Pancreas (tissue), 10 donors: ENCODE measurements around the gene GALR1. TPM values are rescaled to one million over a fixed set of nuclear protein-coding genes. Genes with fewer than 3 reads are reported as not detected.

Source experiments
- ATAC-seq, 4 donors: fragments of 200-7000 bp; cut with Tn5 transposase; one replicate each; pipeline versions ENCODE4 v1.8.0 to v1.9.1; 2020; ENCODE audit warnings: mild to moderate bottlenecking in 4 of 4, moderate library complexity in 4 of 4
- DNase-seq, 6 donors: peaks; one replicate each; pipeline ENCODE4 v3.0.0-alpha.2; 2020
- FAIRE-seq: peaks from 2 replicates; lab custom pipeline; 2012; peaks lifted over from hg19 to GRCh38; lab: Jason Lieb, UNC
- H3K27ac ChIP-seq, 4 donors: fragments of 200-600 bp; sonication (generic); 1 replicate in 3 of 4; 2 replicates in 1 of 4; pipeline versions ENCODE4 v1.5.0 to v1.8.0; 2020
- H3K27me3 ChIP-seq, 4 donors: fragments of 200-600 bp; one replicate each; pipeline ENCODE4 v1.8.0; 2021
- H3K36me3 ChIP-seq, 3 donors: fragments of 200-600 bp; sonication (generic) in 1 of 3; one replicate each; pipeline versions ENCODE4 v1.5.0 to v1.8.0; 2020 to 2021
- H3K4me1 ChIP-seq, 3 donors: fragments of 200-600 bp; one replicate each; pipeline ENCODE4 v1.8.0; 2021
- H3K4me3 ChIP-seq, 4 donors: fragments of 200-600 bp; sonication (generic) in 2 of 4; one replicate each; pipeline versions ENCODE4 v1.5.0 to v1.8.0; 2020 to 2021
- H3K9me3 ChIP-seq, 4 donors: fragments of 200-600 bp; one replicate each; pipeline ENCODE4 v1.8.0; 2021
- WGBS, 2 donors: extraction: QIAGEN DNeasy Blood & Tissue Kit; methylation state at CpG; one replicate each; pipeline ENCODE4 v1.1.7; 2013; 5-methylcytosine and 5-hydroxymethylcytosine counted together
- intact Hi-C, 3 donors: fragments of 100-400 bp; cut with DNase I; formaldehyde crosslinking; loops; one replicate each; pipeline versions ENCODE4 v1.11.1 to v1.14.2; 2022
- polyA plus RNA-seq, 2 donors: library from polyadenylated mRNA; stranded (reverse); fragments of 200-250 nt; gene quantifications; one replicate each; pipeline ENCODE4 v1.2.3, GENCODE V29; 2013
- total RNA-seq, 6 donors: library from RNA; stranded (reverse); fragmentation: NEBNext Ultra II Directional in 4 of 6; extraction: Animal tissue kit (Norgen Biotek cat#: 25700) in 4 of 6; gene quantifications; one replicate each; pipeline versions ENCODE4 v1.2.1 to v1.2.4, GENCODE V29; 2021 to 2023
- TF ChIP-seq, protein P1 (sequence below), 4 donors: fragments of 200-600 bp; sonication (generic) in 3 of 4; IDR thresholded peaks; one replicate each; pipeline versions ENCODE4 v1.5.0 to v1.8.0; 2021; ENCODE audit warnings: antibody characterized with exemption in 4 of 4
- donor health status: healthy with polysubstance abuse.
- donor health status: DM: no; HTN: no; CAD: no; lungs with moderate emphysema.
- donor health status: DM: no; HTN: no; CAD: no.
- donor health status: control.
- donor health status: control.
- donor health status: Bipolar disorder and iron deficiency.
- donor health status: DM: yes; HTN: yes; CAD: no.
- donor health status: DM: no; HTN: no; CAD: no.
- donor health status: DM: no; HTN: no; CAD: no.
- donor health status: DM: yes; HTN: yes; CAD: no.

GALR1 gene
- total and polyA plus RNA-seq, 8 donors, result under 0.01 to 0.16 (median 0.04) TPM; not detected in 2

DNA sequence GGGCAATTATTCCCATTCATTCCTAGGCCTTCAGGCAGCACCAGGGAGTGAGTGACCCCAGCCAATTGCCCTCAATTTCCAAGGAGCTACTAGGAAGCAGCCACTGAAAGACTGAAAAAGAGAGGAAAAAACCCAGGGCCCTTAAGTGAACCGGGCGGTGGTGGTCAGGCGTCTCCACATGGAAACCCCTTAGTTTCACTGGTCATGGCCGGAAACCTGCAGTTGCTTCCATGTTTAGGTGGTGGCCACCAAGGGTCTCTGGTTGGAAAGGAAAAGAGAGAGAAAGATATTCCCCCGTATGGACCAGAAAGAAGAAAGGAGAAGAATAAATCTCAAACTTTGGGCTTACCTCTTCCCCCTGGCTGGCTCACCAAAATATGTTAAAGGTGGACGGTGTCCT, 64.9 kb downstream of the GALR1 start:
- H3K27me3 ChIP-seq, result no peaks in the 10 kb centered on the region
- intact Hi-C loops, result no loop called here
- H3K4me1 ChIP-seq, result no peaks in the 10 kb centered on the region
- no peak for FAIRE-seq
- WGBS, 2 donors, result 93 to 96% methylated on average over 6 of the region's 6 CpGs
- TF ChIP-seq, protein P1, sequence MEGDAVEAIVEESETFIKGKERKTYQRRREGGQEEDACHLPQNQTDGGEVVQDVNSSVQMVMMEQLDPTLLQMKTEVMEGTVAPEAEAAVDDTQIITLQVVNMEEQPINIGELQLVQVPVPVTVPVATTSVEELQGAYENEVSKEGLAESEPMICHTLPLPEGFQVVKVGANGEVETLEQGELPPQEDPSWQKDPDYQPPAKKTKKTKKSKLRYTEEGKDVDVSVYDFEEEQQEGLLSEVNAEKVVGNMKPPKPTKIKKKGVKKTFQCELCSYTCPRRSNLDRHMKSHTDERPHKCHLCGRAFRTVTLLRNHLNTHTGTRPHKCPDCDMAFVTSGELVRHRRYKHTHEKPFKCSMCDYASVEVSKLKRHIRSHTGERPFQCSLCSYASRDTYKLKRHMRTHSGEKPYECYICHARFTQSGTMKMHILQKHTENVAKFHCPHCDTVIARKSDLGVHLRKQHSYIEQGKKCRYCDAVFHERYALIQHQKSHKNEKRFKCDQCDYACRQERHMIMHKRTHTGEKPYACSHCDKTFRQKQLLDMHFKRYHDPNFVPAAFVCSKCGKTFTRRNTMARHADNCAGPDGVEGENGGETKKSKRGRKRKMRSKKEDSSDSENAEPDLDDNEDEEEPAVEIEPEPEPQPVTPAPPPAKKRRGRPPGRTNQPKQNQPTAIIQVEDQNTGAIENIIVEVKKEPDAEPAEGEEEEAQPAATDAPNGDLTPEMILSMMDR (IDR thresholded peaks at IDR 0.05), result no peak
- ATAC-seq, result no peak
- H3K27ac ChIP-seq, result no peak overlapping the region
- H3K4me3 ChIP-seq, result no peak overlapping the region
- H3K9me3 ChIP-seq, result no peaks in the 10 kb centered on the region
- H3K36me3 ChIP-seq, result no peaks in the 10 kb centered on the region
- DNase-seq, result no peak

- Histone ChIP-seq H3K27ac (no peak overlapping the region), H3K9me3 (no peaks in the 10 kb centered on the region), H3K4me3 (no peak overlapping the region), H3K4me1 (no peaks in the 10 kb centered on the region), H3K36me3 (no peaks in the 10 kb centered on the region), H3K27me3 (no peaks in the 10 kb centered on the region)
- TF ChIP-seq, protein P1 (IDR thresholded peaks at IDR 0.05), result no peak
- FAIRE-seq, result no peak
- DNase-seq, result no peak
- no peak for ATAC-seq
- 87 to 90% methylated on average over 10 of the region's 10 CpGs for WGBS, 2 donors
- intact Hi-C loops, result no loop called here
Observed at GRCh38 chr18:77314952-77315351, 65.3 kb downstream of the GALR1 start.

DNA sequence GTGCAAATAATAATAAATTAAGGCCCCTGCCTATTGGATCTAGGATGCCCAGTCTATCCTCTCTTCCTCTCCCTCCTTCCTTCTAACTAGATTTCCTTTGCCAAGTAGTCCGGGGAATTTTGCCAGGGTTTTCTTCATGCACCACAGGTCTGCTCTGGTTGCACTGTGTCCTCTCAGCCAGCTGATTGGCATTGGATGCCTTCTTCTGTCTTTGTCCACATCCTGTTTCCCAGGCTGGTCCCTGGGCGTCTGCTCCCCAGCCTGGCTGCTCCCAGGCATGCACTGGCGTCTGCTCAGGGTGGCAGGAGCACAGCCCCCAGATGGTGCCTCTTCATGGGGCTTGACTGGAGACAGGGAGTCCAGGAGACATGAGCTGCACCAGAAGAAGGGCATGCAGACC, 66.4 kb downstream of the GALR1 start:
- H3K27me3 ChIP-seq, result no peaks in the 10 kb centered on the region
- H3K4me1 ChIP-seq, result peaks cover 0 to 3% (median 2%) of the 10 kb centered on the region in 3 donors
- H3K36me3 ChIP-seq, result no peaks in the 10 kb centered on the region
- TF ChIP-seq, protein P1 (IDR thresholded peaks at IDR 0.05), result no peak
- ATAC-seq (no peak), FAIRE-seq (no peak), DNase-seq (no peak)
- 69 to 72% methylated on average over 3 of the region's 3 CpGs for WGBS, 2 donors
- no peaks in the 10 kb centered on the region for H3K9me3 ChIP-seq
- no peak overlapping the region for H3K4me3 ChIP-seq
- intact Hi-C loops, result no loop called here
- no peak overlapping the region for H3K27ac ChIP-seq

DNA sequence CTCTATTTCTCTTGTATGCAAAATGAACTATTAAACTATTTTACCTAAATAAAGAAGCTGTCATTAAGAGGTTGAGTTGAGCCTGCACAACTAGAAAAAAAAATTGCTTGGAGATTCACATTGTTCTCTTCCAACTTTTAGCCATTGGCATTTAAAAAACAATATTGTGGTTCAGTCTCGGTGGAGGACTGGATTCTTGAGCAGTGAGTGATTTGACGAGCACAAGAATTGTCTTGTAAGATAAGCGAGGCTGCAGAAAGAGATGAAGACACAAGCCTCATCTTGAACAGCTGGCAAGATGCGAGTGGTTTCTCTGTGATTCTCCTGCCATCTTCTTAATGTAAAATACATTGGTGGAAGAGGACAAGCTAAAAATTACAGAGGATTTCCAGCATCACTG, 67.0 kb downstream of the GALR1 start:
- ATAC-seq (no peak), DNase-seq (no peak), FAIRE-seq (no peak)
- WGBS, 2 donors, result 82 to 89% methylated on average over 4 of the region's 4 CpGs
- no peaks in the 10 kb centered on the region for H3K9me3 ChIP-seq
- intact Hi-C loops, result no loop called here
- no peaks in the 10 kb centered on the region for H3K36me3 ChIP-seq
- H3K27me3 ChIP-seq, result no peaks in the 10 kb centered on the region
- H3K27ac ChIP-seq, result no peak overlapping the region
- H3K4me3 ChIP-seq, result no peak overlapping the region
- H3K4me1 ChIP-seq, result peaks cover under 1 to 8% (median 7%) of the 10 kb centered on the region in 3 donors
- TF ChIP-seq, protein P1 (IDR thresholded peaks at IDR 0.05), result no peak

- Histone ChIP-seq H3K36me3 (no peaks in the 10 kb centered on the region), H3K4me3 (no peak overlapping the region), H3K4me1 (peaks cover 8 to 13% (median 12%) of the 10 kb centered on the region in 3 donors), H3K27ac (no peak overlapping the region), H3K27me3 (no peaks in the 10 kb centered on the region), H3K9me3 (no peaks in the 10 kb centered on the region)
- 35 to 52% methylated on average over 5 of the region's 5 CpGs for WGBS, 2 donors
- intact Hi-C loops, result no loop called here
- peak; percentile 98 for FAIRE-seq
- TF ChIP-seq, protein P1 (IDR thresholded peaks at IDR 0.05), result no peak
- DNase-seq, result no peak
- ATAC-seq, result peak in 1 of 4 donors; percentile 23
Observed at GRCh38 chr18:77320971-77321559, 71.4 kb downstream of the GALR1 start.
